Measurements from ENCODE around the gene YWHAQ. TPM values are rescaled to one million over a fixed set of nuclear protein-coding genes. Genes with fewer than 3 reads are reported as not detected.
A peak's percentile ranks its signal among the peaks of the same experiment; 100 is the strongest.
"Not testable (repeated sequence)": the region's sequence is repeated elsewhere in the genome, so short reads cannot be mapped to it uniquely, and the experiment has no call there.

The YWHAQ gene
- total RNA-seq, 1 experiment from 2014 or later, result 189 TPM

GRCh38 chr2:9631878-9632700 lies 1.3 kb upstream of the YWHAQ start:
- Histone ChIP-seq H3K4me1 (ENCODE audit: low read length) (peaks cover 30% of the 10 kb centered on the region), H3K36me3 (ENCODE audit: insufficient read depth, low read length) (peaks cover 23% of the 10 kb centered on the region), H3K9me2 (replicated peaks; ENCODE audit: insufficient read depth, low read length) (no peaks in the 10 kb centered on the region), H3K27ac (ENCODE audit: low read length) (no peak overlapping the region), H3K4me3 (ENCODE audit: low read length) (no peak overlapping the region), H3K27me3 (ENCODE audit: low read length) (no peaks in the 10 kb centered on the region), H3K4me2 (ENCODE audit: low read depth, low read length, poor library complexity, severe bottlenecking) (peak overlapping the region; percentile 65), H3K9ac (ENCODE audit: low read length) (peak overlapping the region; percentile 53; the same call in 1 of the 2 replicates), H2AFZ (ENCODE audit: low read length) (no peak overlapping the region), H4K20me1 (ENCODE audit: insufficient read depth, low read depth, low read length) (peaks cover 21% of the 10 kb centered on the region; the same call in 1 of the 2 replicates), H3K79me2 (ENCODE audit: low read length) (peaks cover 33% of the 10 kb centered on the region), H3K9me3 (ENCODE audit: low read length) (no peaks in the 10 kb centered on the region)
- no peak for DNase-seq

- H3K9me2 ChIP-seq (replicated peaks; ENCODE audit: insufficient read depth, low read length), result no peaks in the 10 kb centered on the region
- H2AFZ ChIP-seq (ENCODE audit: low read length), result peak overlapping the region; percentile 88
- H3K79me2 ChIP-seq (ENCODE audit: low read length), result peaks cover 39% of the 10 kb centered on the region
- peak overlapping the region; percentile 65 for H3K4me2 ChIP-seq (ENCODE audit: low read depth, low read length, poor library complexity, severe bottlenecking)
- H3K36me3 ChIP-seq (ENCODE audit: insufficient read depth, low read length), result peaks cover 28% of the 10 kb centered on the region
- DNase-seq, result no peak
- H3K9me3 ChIP-seq (ENCODE audit: low read length), result no peaks in the 10 kb centered on the region
- H3K4me1 ChIP-seq (ENCODE audit: low read length), result peaks cover 32% of the 10 kb centered on the region
- H3K27me3 ChIP-seq (ENCODE audit: low read length), result no peaks in the 10 kb centered on the region
- no peak overlapping the region for H3K27ac ChIP-seq (ENCODE audit: low read length)
- H3K4me3 ChIP-seq (ENCODE audit: low read length), result peak overlapping the region; percentile 59
- H3K9ac ChIP-seq (ENCODE audit: low read length), result peak overlapping the region; percentile 53
- H4K20me1 ChIP-seq (ENCODE audit: insufficient read depth, low read depth, low read length), result peaks cover 26% of the 10 kb centered on the region; the same call in 1 of the 2 replicates
Measured at GRCh38 chr2:9631553-9631819, 689 bp upstream of the YWHAQ start.

- peaks cover 32% of the 10 kb centered on the region for H3K4me1 ChIP-seq (ENCODE audit: low read length)
Measured at GRCh38 chr2:9630117-9630735, 571 bp downstream of the YWHAQ start.

GRCh38 chr2:9629222-9630116 lies 1.3 kb downstream of the YWHAQ start:
- Histone ChIP-seq H3K9me2 (replicated peaks; ENCODE audit: insufficient read depth, low read length) (no peaks in the 10 kb centered on the region), H3K36me3 (ENCODE audit: insufficient read depth, low read length) (peaks cover 40% of the 10 kb centered on the region), H3K27ac (ENCODE audit: low read length) (peak overlapping the region; percentile 50; the same call in 1 of the 2 replicates), H3K4me1 (ENCODE audit: low read length) (peaks cover 32% of the 10 kb centered on the region), H4K20me1 (ENCODE audit: insufficient read depth, low read depth, low read length) (peaks cover 26% of the 10 kb centered on the region; the same call in 1 of the 2 replicates), H3K9ac (ENCODE audit: low read length) (peak overlapping the region; percentile 86), H3K9me3 (ENCODE audit: low read length) (no peaks in the 10 kb centered on the region), H3K79me2 (ENCODE audit: low read length) (peaks cover 59% of the 10 kb centered on the region), H3K27me3 (ENCODE audit: low read length) (no peaks in the 10 kb centered on the region), H3K4me3 (ENCODE audit: low read length) (peak overlapping the region; percentile 79), H3K4me2 (ENCODE audit: low read depth, low read length, poor library complexity, severe bottlenecking) (peak overlapping the region; percentile 78), H2AFZ (ENCODE audit: low read length) (no peak overlapping the region)
- peak; percentile 61 for DNase-seq

More at GRCh38 chr2:9630117-9630735, 571 bp downstream of the YWHAQ start:
- Histone ChIP-seq H4K20me1 (ENCODE audit: insufficient read depth, low read depth, low read length) (peaks cover 26% of the 10 kb centered on the region; the same call in 1 of the 2 replicates), H2AFZ (ENCODE audit: low read length) (no peak overlapping the region), H3K79me2 (ENCODE audit: low read length) (peaks cover 52% of the 10 kb centered on the region), H3K9me2 (replicated peaks; ENCODE audit: insufficient read depth, low read length) (no peaks in the 10 kb centered on the region), H3K27ac (ENCODE audit: low read length) (peak overlapping the region; percentile 50; the same call in 1 of the 2 replicates), H3K4me2 (ENCODE audit: low read depth, low read length, poor library complexity, severe bottlenecking) (peak overlapping the region; percentile 78), H3K4me3 (ENCODE audit: low read length) (peak overlapping the region; percentile 79), H3K27me3 (ENCODE audit: low read length) (no peaks in the 10 kb centered on the region), H3K9me3 (ENCODE audit: low read length) (no peaks in the 10 kb centered on the region), H3K9ac (ENCODE audit: low read length) (peak overlapping the region; percentile 86), H3K36me3 (ENCODE audit: insufficient read depth, low read length) (peaks cover 38% of the 10 kb centered on the region)
- DNase-seq, result peak; percentile 91

- Histone ChIP-seq H4K20me1 (ENCODE audit: insufficient read depth, low read depth, low read length) (peaks cover 35% of the 10 kb centered on the region), H3K4me3 (ENCODE audit: low read length) (no peak overlapping the region)
Measured at GRCh38 chr2:9627310-9627709, 3.5 kb downstream of the YWHAQ start.

GRCh38 chr2:9623151-9623550 lies 7.6 kb downstream of the YWHAQ start:
- peaks cover 11% of the 10 kb centered on the region for H3K4me1 ChIP-seq (ENCODE audit: low read length)

More at GRCh38 chr2:9627310-9627709, 3.5 kb downstream of the YWHAQ start:
- H3K9me2 ChIP-seq (replicated peaks; ENCODE audit: insufficient read depth, low read length), result no peaks in the 10 kb centered on the region
- H2AFZ ChIP-seq (ENCODE audit: low read length), result no peak overlapping the region
- DNase-seq, result no peak
- no peaks in the 10 kb centered on the region for H3K27me3 ChIP-seq (ENCODE audit: low read length)
- no peak overlapping the region for H3K4me2 ChIP-seq (ENCODE audit: low read depth, low read length, poor library complexity, severe bottlenecking)
- H3K79me2 ChIP-seq (ENCODE audit: low read length), result peaks cover 80% of the 10 kb centered on the region
- no peak overlapping the region for H3K9ac ChIP-seq (ENCODE audit: low read length)
- H3K4me1 ChIP-seq (ENCODE audit: low read length), result peaks cover 32% of the 10 kb centered on the region
- no peak overlapping the region for H3K27ac ChIP-seq (ENCODE audit: low read length)
- H3K9me3 ChIP-seq (ENCODE audit: low read length), result no peaks in the 10 kb centered on the region
- peaks cover 48% of the 10 kb centered on the region for H3K36me3 ChIP-seq (ENCODE audit: insufficient read depth, low read length)

GRCh38 chr2:9621655-9622054 lies 9.1 kb downstream of the YWHAQ start:
- not testable (repeated sequence) for H3K9ac ChIP-seq (ENCODE audit: low read length); H3K27me3 ChIP-seq (ENCODE audit: low read length); H3K9me2 ChIP-seq (replicated peaks; ENCODE audit: insufficient read depth, low read length); H3K27ac ChIP-seq (ENCODE audit: low read length); H3K9me3 ChIP-seq (ENCODE audit: low read length); H3K4me3 ChIP-seq (ENCODE audit: low read length); H2AFZ ChIP-seq (ENCODE audit: low read length); H3K4me1 ChIP-seq (ENCODE audit: low read length); H3K4me2 ChIP-seq (ENCODE audit: low read depth, low read length, poor library complexity, severe bottlenecking); DNase-seq
- Histone ChIP-seq H4K20me1 (ENCODE audit: insufficient read depth, low read depth, low read length) (peaks cover 18% of the 10 kb centered on the region), H3K36me3 (ENCODE audit: insufficient read depth, low read length) (peaks cover 58% of the 10 kb centered on the region), H3K79me2 (ENCODE audit: low read length) (peaks cover 99% of the 10 kb centered on the region)

More at GRCh38 chr2:9623151-9623550, 7.6 kb downstream of the YWHAQ start:
- H3K4me2 ChIP-seq (ENCODE audit: low read depth, low read length, poor library complexity, severe bottlenecking), result no peak overlapping the region
- H4K20me1 ChIP-seq (ENCODE audit: insufficient read depth, low read depth, low read length), result peaks cover 25% of the 10 kb centered on the region
- H3K79me2 ChIP-seq (ENCODE audit: low read length), result peaks cover 99% of the 10 kb centered on the region
- no peak overlapping the region for H3K9ac ChIP-seq (ENCODE audit: low read length)
- no peaks in the 10 kb centered on the region for H3K27me3 ChIP-seq (ENCODE audit: low read length)
- H2AFZ ChIP-seq (ENCODE audit: low read length), result no peak overlapping the region
- no peak overlapping the region for H3K4me3 ChIP-seq (ENCODE audit: low read length)
- no peaks in the 10 kb centered on the region for H3K9me3 ChIP-seq (ENCODE audit: low read length)
- no peaks in the 10 kb centered on the region for H3K9me2 ChIP-seq (replicated peaks; ENCODE audit: insufficient read depth, low read length)
- DNase-seq, result no peak
- no peak overlapping the region for H3K27ac ChIP-seq (ENCODE audit: low read length)
- peaks cover 66% of the 10 kb centered on the region for H3K36me3 ChIP-seq (ENCODE audit: insufficient read depth, low read length)

All from Karpas-422 (cell line).